Measurements from ENCODE around the gene YY1. TPM values are rescaled to one million over a fixed set of nuclear protein-coding genes. Genes with fewer than 3 reads are reported as not detected.

Gene YY1
- total and polyA plus RNA-seq, 2 of the 8 experiments (the other 6 are each of a cell fraction or from before 2014, with no cell fraction given) = 26.4 to 106 TPM

GRCh38 chr14:100306998-100307765, 68.2 kb downstream of the YY1 start:
- Histone ChIP-seq H3K23me2 (ENCODE audit: low read depth, low read length) (peaks cover 18% of the 10 kb centered on the region; the same call in 1 of the 2 replicates), H4K20me1 (replicated peaks in 1 of 2; ENCODE audit: control insufficient read depth in 1 of 2, insufficient read depth in 2 of 2, low read length in 2 of 2) (peaks cover 16 to 17% of the 10 kb centered on the region in 2 experiments), H4K8ac (ENCODE audit: extremely low read depth, insufficient read depth, low read length) (peak overlapping the region; percentile 95; the same call in 1 of the 2 replicates), H4K91ac (replicated peaks; ENCODE audit: insufficient read length, low read length) (peak overlapping the region; percentile 25), H2AFZ (ENCODE audit: low read length) (no peak overlapping the region), H3K79me2 (ENCODE audit: control insufficient read depth in 1 of 2, insufficient read depth in 2 of 2, low read length in 2 of 2) (peaks cover 6 to 29% of the 10 kb centered on the region in 2 experiments; a peak in 3 of 4 replicates), H4K5ac (ENCODE audit: insufficient read length, low read depth, low read length) (peak overlapping the region; percentile 88), H2BK120ac (replicated peaks; ENCODE audit: low read depth, low read length) (no peak overlapping the region), H3K4ac (replicated peaks; ENCODE audit: insufficient read length, low read depth, low read length) (no peak overlapping the region), H3K14ac (ENCODE audit: insufficient read length) (no peak overlapping the region), H3K9me3 (ENCODE audit: insufficient read depth in 2 of 2, low read depth in 1 of 2, low read length in 1 of 2) (no peaks in the 10 kb centered on the region), H3K18ac (ENCODE audit: extremely low read depth, low read length) (peak overlapping the region; percentile 87), H3K4me2 (ENCODE audit: insufficient read depth in 1 of 2, low read depth in 2 of 2, low read length in 2 of 2) (peak overlapping the region; percentile 70 to 91), H3K56ac (replicated peaks; ENCODE audit: insufficient read length, low read depth, low read length) (peak overlapping the region; percentile 87), H3K27me3 (replicated peaks in 1 of 4; ENCODE audit: control insufficient read depth in 3 of 4, extremely low read depth in 1 of 4, insufficient read depth in 3 of 4, low read length in 3 of 4) (no peaks in the 10 kb centered on the region; a peak in 1 of 7 replicates), H2BK5ac (ENCODE audit: low read depth, low read length) (peak overlapping the region; percentile 78; the same call in 1 of the 2 replicates), H3K27ac (ENCODE audit: low read depth, low read length) (peak overlapping the region; percentile 74), H3K4me1 (replicated peaks in 1 of 4; ENCODE audit: control insufficient read depth in 3 of 4, insufficient read depth in 4 of 4, low read length in 3 of 4) (peaks cover 10 to 29% (median 19%) of the 10 kb centered on the region in 4 experiments), H3K36me3 (ENCODE audit: control insufficient read depth in 2 of 4, insufficient read depth in 4 of 4, low read length in 3 of 4) (no peaks in the 10 kb centered on the region), H2BK20ac (ENCODE audit: low read length) (no peak overlapping the region), H3K4me3 (ENCODE audit: extremely low read depth in 1 of 4, insufficient read depth in 2 of 4, low read depth in 3 of 4, low read length in 4 of 4) (peak overlapping the region; percentile 69 to 95 (median 80)), H3K9ac (replicated peaks in 1 of 4; ENCODE audit: extremely low read depth in 1 of 4, low read depth in 3 of 4, low read length in 3 of 4) (peak overlapping the region; percentile 55 to 84 (median 80); a peak in 6 of 7 replicates), H3K23ac (ENCODE audit: insufficient read length) (peak overlapping the region; percentile 9), H3K79me1 (ENCODE audit: low read depth, low read length) (peaks cover 6% of the 10 kb centered on the region), H2AK5ac (ENCODE audit: low read depth, low read length) (0 out of 2 replicates have a peak overlapping the region, but pooled peaks have one; percentile 33), H2BK15ac (ENCODE audit: low read length) (no peak overlapping the region), H2BK12ac (ENCODE audit: low read depth, low read length) (no peak overlapping the region)
- DNase-seq (ENCODE audit: low read depth in 1 of 2, low spot score in 2 of 2) = peak in 1 of 2 experiments; percentile 78
- no peak for TF ChIP-seq SP1 (IDR thresholded peaks at IDR 0.05; ENCODE audit: low read depth, low read length)
- peak; percentile 53 for TF ChIP-seq TAF1 (IDR thresholded peaks at IDR 0.05; ENCODE audit: low read depth, low read length)
- peak; percentile 61 for TF ChIP-seq KDM1A (IDR thresholded peaks at IDR 0.05; ENCODE audit: borderline replicate concordance, low read length)
- TF ChIP-seq RAD21 (IDR thresholded peaks at IDR 0.05 in 1 of 2, conservative IDR thresholded peaks at IDR 0.05 in 1 of 2; ENCODE audit: low read depth in 2 of 2, low read length in 2 of 2) = no peak; a peak in 1 of 4 replicates
- peak; percentile 85 for TF ChIP-seq KDM4A (IDR thresholded peaks at IDR 0.05; ENCODE audit: low read depth, low read length, severe bottlenecking)
- peak; percentile 80 for TF ChIP-seq ASH2L (IDR thresholded peaks at IDR 0.05; ENCODE audit: low read length)
- no peak for TF ChIP-seq EZH2 (IDR thresholded peaks at IDR 0.05; ENCODE audit: low read depth, low read length, severe bottlenecking)
- TF ChIP-seq SIN3A (conservative IDR thresholded peaks at IDR 0.05 in 1 of 2, IDR thresholded peaks at IDR 0.05 in 1 of 2; ENCODE audit: low read depth in 1 of 2, low read length in 2 of 2) = peak in 1 of 2 experiments; percentile 46; a peak in 2 of 4 replicates
- POLR2A ChIA-PET (ENCODE audit: partially characterized antibody) = interaction anchor here (0.9 to 14.7 kb wide), 12 partner anchors 8 to 259 kb away, joined by 3 to 200 read pairs (median 4); partner anchors contain the start of gene SLC25A47
- CTCF ChIA-PET (ENCODE audit: partially characterized antibody) = interaction anchor here (1.5 to 3.0 kb wide), 2 partner anchors 9 to 71 kb away, joined by 4 to 10 read pairs; no protein-coding TSS in a partner anchor
- 7% methylated on average over 49 of the region's 49 CpGs; no CpG with 5 or more reads in 1 of the 2 experiments for WGBS, 2 experiments (ENCODE audit: extremely low coverage in 1 of 2, insufficient coverage in 1 of 2, insufficient read length in 1 of 2, insufficient replicate concordance in 2 of 2, low coverage in 1 of 2, low lambda C conversion rate in 2 of 2, missing lambda C conversion rate in 1 of 2)
- FAIRE-seq = no peak
